ENCODE measurements around the gene FXN.
"Not testable (repeated sequence)": the region's sequence is repeated elsewhere in the genome, so short reads cannot be mapped to it uniquely, and the experiment has no call there.

The FXN gene

GRCh38 chr9:69097923-69098593, 62.5 kb downstream of the FXN start:
- no peak for ATAC-seq (ENCODE audit: insufficient read depth, low read depth)

GRCh38 chr9:69103348-69103996, 67.9 kb downstream of the FXN start:
- ATAC-seq (ENCODE audit: insufficient read depth, low read depth); H3K36me3 ChIP-seq (ENCODE audit: insufficient read depth, low read length); H3K4me1 ChIP-seq (ENCODE audit: insufficient read depth, low read length); DNase-seq; H3K79me2 ChIP-seq (ENCODE audit: insufficient read depth, low read length); H4K20me1 ChIP-seq (ENCODE audit: insufficient read depth, low read length); H3K4me3 ChIP-seq (ENCODE audit: low read depth in 1 of 2, low read length in 2 of 2); H3K9ac ChIP-seq (ENCODE audit: low read depth, low read length); H3K27me3 ChIP-seq (ENCODE audit: insufficient read depth, low read length, poor library complexity); H2AFZ ChIP-seq (ENCODE audit: low read depth, low read length); H3K4me2 ChIP-seq (ENCODE audit: insufficient read depth, low read length); H3K27ac ChIP-seq (ENCODE audit: low read length); H3K9me3 ChIP-seq (ENCODE audit: insufficient read depth, low read length, severe bottlenecking): not testable (repeated sequence)

More at GRCh38 chr9:69097923-69098593, 62.5 kb downstream of the FXN start:
- Histone ChIP-seq H4K20me1 (ENCODE audit: insufficient read depth, low read length) (no peaks in the 10 kb centered on the region), H3K36me3 (ENCODE audit: insufficient read depth, low read length) (no peaks in the 10 kb centered on the region), H3K4me3 (ENCODE audit: low read depth in 1 of 2, low read length in 2 of 2) (no peak overlapping the region), H3K27me3 (ENCODE audit: insufficient read depth, low read length, poor library complexity) (no peaks in the 10 kb centered on the region), H3K9me3 (ENCODE audit: insufficient read depth, low read length, severe bottlenecking) (no peaks in the 10 kb centered on the region), H2AFZ (ENCODE audit: low read depth, low read length) (no peak overlapping the region), H3K4me2 (ENCODE audit: insufficient read depth, low read length) (no peak overlapping the region), H3K4me1 (ENCODE audit: insufficient read depth, low read length) (no peaks in the 10 kb centered on the region), H3K9ac (ENCODE audit: low read depth, low read length) (no peak overlapping the region), H3K79me2 (ENCODE audit: insufficient read depth, low read length) (no peaks in the 10 kb centered on the region), H3K27ac (ENCODE audit: low read length) (no peak overlapping the region)
- no peak for DNase-seq
- TF ChIP-seq EZH2 (IDR thresholded peaks at IDR 0.05; ENCODE audit: borderline replicate concordance, low read depth, low read length, severe bottlenecking) (no peak), CTCF (IDR thresholded peaks at IDR 0.05; ENCODE audit: borderline replicate concordance, extremely low read depth, low read length, poor library complexity, severe bottlenecking) (no peak)

GRCh38 chr9:69104830-69105527, 69.4 kb downstream of the FXN start:
- Histone ChIP-seq H3K4me1 (ENCODE audit: insufficient read depth, low read length) (no peaks in the 10 kb centered on the region), H3K4me2 (ENCODE audit: insufficient read depth, low read length) (no peak overlapping the region), H3K27ac (ENCODE audit: low read length) (no peak overlapping the region), H3K4me3 (ENCODE audit: low read depth in 1 of 2, low read length in 2 of 2) (no peak overlapping the region), H3K79me2 (ENCODE audit: insufficient read depth, low read length) (no peaks in the 10 kb centered on the region), H2AFZ (ENCODE audit: low read depth, low read length) (no peak overlapping the region), H4K20me1 (ENCODE audit: insufficient read depth, low read length) (no peaks in the 10 kb centered on the region), H3K9ac (ENCODE audit: low read depth, low read length) (no peak overlapping the region), H3K9me3 (ENCODE audit: insufficient read depth, low read length, severe bottlenecking) (no peaks in the 10 kb centered on the region), H3K36me3 (ENCODE audit: insufficient read depth, low read length) (no peaks in the 10 kb centered on the region), H3K27me3 (ENCODE audit: insufficient read depth, low read length, poor library complexity) (no peaks in the 10 kb centered on the region)
- no peak for DNase-seq
- no peak for TF ChIP-seq CTCF (IDR thresholded peaks at IDR 0.05; ENCODE audit: borderline replicate concordance, extremely low read depth, low read length, poor library complexity, severe bottlenecking)
- no peak for TF ChIP-seq EZH2 (IDR thresholded peaks at IDR 0.05; ENCODE audit: borderline replicate concordance, low read depth, low read length, severe bottlenecking)
- ATAC-seq (ENCODE audit: insufficient read depth, low read depth): no peak

- Histone ChIP-seq H2AFZ (ENCODE audit: low read depth, low read length) (no peak overlapping the region), H3K9ac (ENCODE audit: low read depth, low read length) (no peak overlapping the region), H3K4me1 (ENCODE audit: insufficient read depth, low read length) (no peaks in the 10 kb centered on the region), H3K4me3 (ENCODE audit: low read depth in 1 of 2, low read length in 2 of 2) (no peak overlapping the region), H3K9me3 (ENCODE audit: insufficient read depth, low read length, severe bottlenecking) (no peaks in the 10 kb centered on the region), H3K27me3 (ENCODE audit: insufficient read depth, low read length, poor library complexity) (no peaks in the 10 kb centered on the region), H3K4me2 (ENCODE audit: insufficient read depth, low read length) (no peak overlapping the region), H3K27ac (ENCODE audit: low read length) (no peak overlapping the region), H3K36me3 (ENCODE audit: insufficient read depth, low read length) (no peaks in the 10 kb centered on the region), H3K79me2 (ENCODE audit: insufficient read depth, low read length) (no peaks in the 10 kb centered on the region), H4K20me1 (ENCODE audit: insufficient read depth, low read length) (no peaks in the 10 kb centered on the region)
- DNase-seq (no peak), ATAC-seq (ENCODE audit: insufficient read depth, low read depth) (no peak)
- TF ChIP-seq CTCF (IDR thresholded peaks at IDR 0.05; ENCODE audit: borderline replicate concordance, extremely low read depth, low read length, poor library complexity, severe bottlenecking) (no peak), EZH2 (IDR thresholded peaks at IDR 0.05; ENCODE audit: borderline replicate concordance, low read depth, low read length, severe bottlenecking) (no peak)
These were observed 72.2 kb downstream of the FXN start for GRCh38 chr9:69107771-69108170.

- H3K4me2 ChIP-seq (ENCODE audit: insufficient read depth, low read length); H3K27ac ChIP-seq (ENCODE audit: low read length); H3K9me3 ChIP-seq (ENCODE audit: insufficient read depth, low read length, severe bottlenecking); ATAC-seq (ENCODE audit: insufficient read depth, low read depth); H3K36me3 ChIP-seq (ENCODE audit: insufficient read depth, low read length); H3K9ac ChIP-seq (ENCODE audit: low read depth, low read length); H3K27me3 ChIP-seq (ENCODE audit: insufficient read depth, low read length, poor library complexity); H3K4me3 ChIP-seq (ENCODE audit: low read depth in 1 of 2, low read length in 2 of 2); H4K20me1 ChIP-seq (ENCODE audit: insufficient read depth, low read length); DNase-seq; H2AFZ ChIP-seq (ENCODE audit: low read depth, low read length); H3K79me2 ChIP-seq (ENCODE audit: insufficient read depth, low read length); H3K4me1 ChIP-seq (ENCODE audit: insufficient read depth, low read length): not testable (repeated sequence)
These were observed 73.2 kb downstream of the FXN start for GRCh38 chr9:69108706-69109105.

Measured in DND-41 (cell line).